NK-92 (cell line): ENCODE data around the gene SND1.

Source experiments
- DNase-seq: peaks from one replicate; lab custom pipeline; 2025; ENCODE audit not compliant: unreplicated experiment; lab: John Stamatoyannopoulos, UW

Gene SND1

GRCh38 chr7:127885843-127886242 is 233.8 kb downstream of the SND1 start:
- no peak for DNase-seq

GRCh38 chr7:127886248-127886647 is 234.3 kb downstream of the SND1 start:
- DNase-seq = no peak

GRCh38 chr7:127887096-127887495 is 235.1 kb downstream of the SND1 start:
- DNase-seq = no peak

GRCh38 chr7:127887631-127888030 is 235.6 kb downstream of the SND1 start:
- DNase-seq = no peak

- no peak for DNase-seq
Measured at GRCh38 chr7:127888411-127888810, 236.4 kb downstream of the SND1 start.

- no peak for DNase-seq
Measured at GRCh38 chr7:127888825-127889224, 236.8 kb downstream of the SND1 start.

GRCh38 chr7:127889677-127890076 is 237.7 kb downstream of the SND1 start:
- no peak for DNase-seq

- DNase-seq = no peak
Measured at GRCh38 chr7:127890726-127891125, 238.7 kb downstream of the SND1 start.

- DNase-seq = no peak
Measured at GRCh38 chr7:127891144-127891543, 239.2 kb downstream of the SND1 start.

- DNase-seq = no peak
Measured at GRCh38 chr7:127891854-127892438, 240.0 kb downstream of the SND1 start.

GRCh38 chr7:127892488-127893314 is 240.7 kb downstream of the SND1 start:
- DNase-seq = no peak

GRCh38 chr7:127893547-127893946 is 241.6 kb downstream of the SND1 start:
- no peak for DNase-seq

GRCh38 chr7:127894588-127894987 is 242.6 kb downstream of the SND1 start:
- no peak for DNase-seq

- DNase-seq = no peak
Measured at GRCh38 chr7:127895360-127895759, 243.4 kb downstream of the SND1 start.

GRCh38 chr7:127895814-127896280 is 243.9 kb downstream of the SND1 start:
- no peak for DNase-seq

GRCh38 chr7:127896659-127897058 is 244.7 kb downstream of the SND1 start:
- no peak for DNase-seq

GRCh38 chr7:127897704-127898454 is 245.9 kb downstream of the SND1 start:
- DNase-seq = no peak

GRCh38 chr7:127899411-127899810 is 247.4 kb downstream of the SND1 start:
- DNase-seq = no peak

GRCh38 chr7:127900141-127900540 is 248.1 kb downstream of the SND1 start:
- no peak for DNase-seq

- DNase-seq = no peak
Measured at GRCh38 chr7:127900732-127901685, 249.0 kb downstream of the SND1 start.
